ENCODE measurements around the gene DCN.

DNA sequence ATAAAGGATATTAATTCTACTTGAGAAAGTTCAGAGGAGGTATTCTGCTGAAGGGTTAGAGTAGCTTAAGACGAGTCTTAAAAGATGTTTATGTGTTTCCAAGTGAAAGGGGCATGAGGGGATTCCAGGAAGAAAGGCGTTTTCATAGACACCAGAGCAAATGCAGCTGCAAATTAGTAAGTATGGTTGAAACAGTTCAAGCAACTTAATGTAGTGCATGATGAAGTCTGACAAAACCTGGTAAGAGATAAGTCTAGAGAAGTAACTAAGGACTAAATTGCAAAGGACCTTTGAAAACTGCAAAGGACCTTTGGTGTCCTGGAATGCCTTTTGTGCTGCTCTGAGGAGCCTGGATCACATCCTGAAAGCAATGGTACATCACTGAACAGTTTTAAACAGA is 82.8 kb downstream of the DCN start:
- TF ChIP-seq EP300 (IDR thresholded peaks at IDR 0.05) = no peak
- no peak for TF ChIP-seq CTCF (IDR thresholded peaks at IDR 0.05)
- no peak for TF ChIP-seq POLR2A (IDR thresholded peaks at IDR 0.05)
- no peak for TF ChIP-seq POLR2AphosphoS5 (IDR thresholded peaks at IDR 0.05)
